Rectal smooth muscle tissue (tissue), 1 donor: ENCODE data around the gene KIFC3.
"Not testable (repeated sequence)": the region's sequence is repeated elsewhere in the genome, so short reads cannot be mapped to it uniquely, and the experiment has no call there.

ENCODE experiments used
- H3K27ac ChIP-seq: one replicate; pipeline ENCODE4 v1.7.0; 2013; ENCODE audit warnings: low read depth, low read length, inconsistent platforms
- H3K27me3 ChIP-seq: one replicate; pipeline ENCODE4 v1.7.0; 2013; ENCODE audit warnings: low read length; ENCODE audit not compliant: control insufficient read depth, insufficient read depth
- H3K36me3 ChIP-seq: one replicate; pipeline ENCODE4 v1.7.0; 2013; ENCODE audit warnings: low read length; ENCODE audit not compliant: control insufficient read depth, insufficient read depth
- H3K4me1 ChIP-seq: one replicate; pipeline ENCODE4 v1.7.0; 2013; ENCODE audit warnings: low read length; ENCODE audit not compliant: control insufficient read depth, insufficient read depth
- H3K4me3 ChIP-seq: one replicate; pipeline ENCODE4 v1.7.0; 2013; ENCODE audit warnings: low read length
- H3K9ac ChIP-seq: one replicate; pipeline ENCODE4 v1.7.0; 2013; ENCODE audit warnings: low read length

Gene KIFC3

GRCh38 chr16:57714047-57714446 is 88.2 kb downstream of the KIFC3 start:
- peaks cover 3% of the 10 kb centered on the region for H3K27me3 ChIP-seq
- H3K36me3 ChIP-seq = no peaks in the 10 kb centered on the region
- no peak overlapping the region for H3K4me3 ChIP-seq
- no peaks in the 10 kb centered on the region for H3K4me1 ChIP-seq
- no peak overlapping the region for H3K9ac ChIP-seq
- no peak overlapping the region for H3K27ac ChIP-seq

- Histone ChIP-seq H3K4me3 (no peak overlapping the region), H3K27ac (no peak overlapping the region), H3K36me3 (no peaks in the 10 kb centered on the region), H3K4me1 (no peaks in the 10 kb centered on the region), H3K27me3 (peaks cover 3% of the 10 kb centered on the region), H3K9ac (no peak overlapping the region)
Observed at GRCh38 chr16:57713596-57713995, 88.7 kb downstream of the KIFC3 start.

GRCh38 chr16:57712569-57712968 is 89.7 kb downstream of the KIFC3 start:
- not testable (repeated sequence) for H3K4me3 ChIP-seq, H3K9ac ChIP-seq, H3K27me3 ChIP-seq, H3K36me3 ChIP-seq, H3K27ac ChIP-seq, H3K4me1 ChIP-seq

- Histone ChIP-seq H3K27ac (no peak overlapping the region), H3K4me3 (no peak overlapping the region), H3K27me3 (peaks cover 3% of the 10 kb centered on the region), H3K4me1 (no peaks in the 10 kb centered on the region), H3K36me3 (no peaks in the 10 kb centered on the region), H3K9ac (no peak overlapping the region)
Observed at GRCh38 chr16:57711993-57712392, 90.3 kb downstream of the KIFC3 start.

GRCh38 chr16:57711346-57711745 is 90.9 kb downstream of the KIFC3 start:
- H3K4me1 ChIP-seq = no peaks in the 10 kb centered on the region
- no peak overlapping the region for H3K27ac ChIP-seq
- H3K4me3 ChIP-seq = no peak overlapping the region
- H3K9ac ChIP-seq = no peak overlapping the region
- H3K36me3 ChIP-seq = no peaks in the 10 kb centered on the region
- H3K27me3 ChIP-seq = no peaks in the 10 kb centered on the region

GRCh38 chr16:57709663-57710062 is 92.6 kb downstream of the KIFC3 start:
- no peaks in the 10 kb centered on the region for H3K4me1 ChIP-seq
- H3K27me3 ChIP-seq = no peaks in the 10 kb centered on the region
- H3K36me3 ChIP-seq = no peaks in the 10 kb centered on the region
- no peak overlapping the region for H3K9ac ChIP-seq
- H3K4me3 ChIP-seq = no peak overlapping the region
- H3K27ac ChIP-seq = no peak overlapping the region
